Sigmoid colon (tissue), 4 donors: Measurements from ENCODE around the gene AVEN.

Source experiments
- CTCF ChIP-seq, 4 experiments: fragments of 450-650 bp in 3 of 4; fragments of 200-600 bp in 1 of 4; IDR thresholded peaks; one replicate each; pipeline ENCODE4 v1.5.1; 2016 to 2019; ENCODE audit warnings: antibody characterized with exemption in 4 of 4, mild to moderate bottlenecking in 3 of 4, moderate library complexity in 2 of 4
- POLR2A ChIP-seq, 2 donors: fragments of 450-650 bp; IDR thresholded peaks; one replicate each; pipeline ENCODE4 v1.6.1; 2016; ENCODE audit warnings: antibody characterized with exemption in 2 of 2, mild to moderate bottlenecking in 2 of 2, moderate library complexity in 2 of 2
- POLR2AphosphoS5 ChIP-seq, 4 donors: sonication (generic); formaldehyde crosslinking; IDR thresholded peaks; one replicate each; pipeline ENCODE4 v1.6.1; 2017; ENCODE audit warnings: antibody characterized with exemption in 4 of 4

GRCh38 chr15:33872416-33873106, 166.4 kb downstream of the AVEN start:
- TF ChIP-seq CTCF (IDR thresholded peaks at IDR 0.05) (no peak), POLR2A (IDR thresholded peaks at IDR 0.05) (no peak), POLR2AphosphoS5 (IDR thresholded peaks at IDR 0.05) (no peak)
